A673 (cell line): Measurements from ENCODE around the gene PLPP7. TPM values are rescaled to one million over a fixed set of nuclear protein-coding genes. Genes with fewer than 3 reads are reported as not detected.

Source experiments
- BruUV-seq: library from RNA; stranded (reverse); fragments of 400-500 nt; replicated peaks from 2 replicates; lab custom pipeline; 2021; lab: Mats Ljungman, UMichigan
- CTCF ChIA-PET: fragments of 300-600 bp; sonication (Branson Sonifier 250); formaldehyde crosslinking; loops from one replicate; lab custom pipeline; 2022; ENCODE audit warnings: antibody characterized with exemption; lab: Charles Lee
- POLR2A ChIA-PET: fragments of 300-600 bp; sonication (Branson Sonifier 250); formaldehyde crosslinking; loops from one replicate; lab custom pipeline; 2022; ENCODE audit warnings: antibody characterized with exemption; ENCODE audit not compliant: low non-redundant PET; lab: Charles Lee
- DNase-seq: peaks from one replicate; pipeline ENCODE4 v3.0.0-alpha.2; 2015; ENCODE audit warnings: low spot score
- H3K27ac ChIP-seq: fragments of 200-600 bp; sonication (generic); 2 replicates; pipeline ENCODE4 v1.5.1; 2016; ENCODE audit warnings: mixed run types, low read depth, mild to moderate bottlenecking, mixed read lengths, antibody characterized with exemption, low read length; ENCODE audit not compliant: poor library complexity, severe bottlenecking
- H3K27me3 ChIP-seq: fragments of 200-600 bp; sonication (generic); replicated peaks from 2 replicates; pipeline ENCODE4 v1.6.1; 2017; ENCODE audit warnings: mixed run types, low read depth, mild to moderate bottlenecking, mixed read lengths, antibody characterized with exemption, low read length; ENCODE audit not compliant: insufficient read depth, poor library complexity
- H3K36me3 ChIP-seq: fragments of 200-600 bp; sonication (generic); 2 replicates; pipeline ENCODE4 v1.6.1; 2016; ENCODE audit warnings: mixed run types, mild to moderate bottlenecking, mixed read lengths, antibody characterized with exemption, low read length; ENCODE audit not compliant: insufficient read depth, poor library complexity, severe bottlenecking
- H3K4me1 ChIP-seq: fragments of 200-600 bp; sonication (generic); 2 replicates; pipeline ENCODE4 v1.6.1; 2017; ENCODE audit warnings: mixed run types, mild to moderate bottlenecking, mixed read lengths, antibody characterized with exemption, low read length; ENCODE audit not compliant: insufficient read depth, poor library complexity, severe bottlenecking
- H3K4me3 ChIP-seq: fragments of 200-600 bp; sonication (generic); 2 replicates; pipeline ENCODE4 v1.5.1; 2016; ENCODE audit warnings: low read depth, mixed run types, mild to moderate bottlenecking, mixed read lengths, low read length; ENCODE audit not compliant: poor library complexity, severe bottlenecking
- H3K9me3 ChIP-seq: fragments of 200-600 bp; sonication (generic); 2 replicates; pipeline ENCODE4 v1.6.1; 2016; ENCODE audit warnings: mixed run types, low read depth, mild to moderate bottlenecking, mixed read lengths, antibody characterized with exemption, low read length; ENCODE audit not compliant: poor library complexity, severe bottlenecking
- CTCF ChIP-seq: fragments of 300-800, 200-600 bp; sonication (generic); conservative IDR thresholded peaks from 2 replicates; pipeline ENCODE4 v1.5.1; 2017; ENCODE audit warnings: low read depth, mild to moderate bottlenecking, antibody characterized with exemption, low read length, moderate library complexity, mixed read lengths
- EZH2 ChIP-seq: fragments of 200-600 bp; sonication (generic); IDR thresholded peaks from 2 replicates; pipeline ENCODE4 v1.6.1; 2017; ENCODE audit warnings: borderline replicate concordance, low read depth, mild to moderate bottlenecking, mixed read lengths, antibody characterized with exemption, low read length; ENCODE audit not compliant: poor library complexity, severe bottlenecking
- intact Hi-C: fragments of 100-400 bp; cut with micrococcal nuclease; formaldehyde crosslinking; loops from one replicate; pipeline ENCODE4 v1.10.0; 2022; ENCODE audit not compliant: unreplicated experiment
- total RNA-seq: library from RNA; stranded (reverse); gene quantifications from 2 replicates; pipeline ENCODE4 v1.2.3, GENCODE V29; 2021

The PLPP7 gene
- total RNA-seq, 1 experiment from 2014 or later: not detected

GRCh38 chr9:131288217-131288616 is 1.3 kb upstream of the PLPP7 start:
- TF ChIP-seq EZH2 (no peak), CTCF (no peak)
- intact Hi-C loops: no loop called here
- CTCF ChIA-PET: no interaction called here
- H3K9me3 ChIP-seq: no peaks in the 10 kb centered on the region
- no peak overlapping the region for H3K27ac ChIP-seq
- H3K4me3 ChIP-seq: no peak overlapping the region
- H3K36me3 ChIP-seq: no peaks in the 10 kb centered on the region
- DNase-seq: no peak
- BruUV-seq: no TSS peak
- H3K27me3 ChIP-seq: peaks cover 2% of the 10 kb centered on the region
- H3K4me1 ChIP-seq: no peaks in the 10 kb centered on the region
- POLR2A ChIA-PET: no interaction called here

GRCh38 chr9:131290036-131290766 is 678 bp downstream of the PLPP7 start:
- no peaks in the 10 kb centered on the region for H3K4me1 ChIP-seq
- no peaks in the 10 kb centered on the region for H3K27me3 ChIP-seq
- H3K9me3 ChIP-seq: no peaks in the 10 kb centered on the region
- no peak for DNase-seq
- no TSS peak for BruUV-seq
- H3K4me3 ChIP-seq: no peak overlapping the region
- ChIA-PET CTCF (interaction anchor here (0.6 kb wide), 1 partner anchor 585 kb away, joined by 4 read pairs; no protein-coding TSS in a partner anchor), POLR2A (interaction anchor here (0.5 kb wide), 1 partner anchor 151 kb away, joined by 6 read pairs; no protein-coding TSS in a partner anchor)
- no peaks in the 10 kb centered on the region for H3K36me3 ChIP-seq
- no peak for TF ChIP-seq CTCF
- TF ChIP-seq EZH2: no peak
- no peak overlapping the region for H3K27ac ChIP-seq
- intact Hi-C loops: no loop called here

GRCh38 chr9:131290767-131291370 is 1.3 kb downstream of the PLPP7 start:
- no peak for DNase-seq
- H3K27me3 ChIP-seq: no peaks in the 10 kb centered on the region
- TF ChIP-seq CTCF (no peak), EZH2 (no peak)
- no peaks in the 10 kb centered on the region for H3K4me1 ChIP-seq
- H3K4me3 ChIP-seq: no peak overlapping the region
- intact Hi-C loops: no loop called here
- H3K9me3 ChIP-seq: no peaks in the 10 kb centered on the region
- no TSS peak for BruUV-seq
- no peak overlapping the region for H3K27ac ChIP-seq
- H3K36me3 ChIP-seq: no peaks in the 10 kb centered on the region
- POLR2A ChIA-PET: interaction anchor here (0.5 kb wide), 1 partner anchor 152 kb away, joined by 6 read pairs; no protein-coding TSS in a partner anchor
- CTCF ChIA-PET: no interaction called here
